K562 (cell line): ENCODE measurements around the gene FKBP15. TPM values are rescaled to one million over a fixed set of nuclear protein-coding genes. Genes with fewer than 3 reads are reported as not detected.

Source experiments
- ATAC-seq: fragments of 200-7000 bp; cut with Tn5 transposase; 3 replicates; pipeline ENCODE4 v1.9.1; 2020; ENCODE audit warnings: moderate library complexity
- BruUV-seq: library from RNA; stranded (reverse); fragments of 400-500 nt; replicated peaks from 2 replicates; lab custom pipeline; 2021; lab: Mats Ljungman, UMichigan
- CTCF ChIA-PET: fragments of 300-600 bp; formaldehyde crosslinking; extraction: SDS; loops from one replicate; lab custom pipeline; 2021; ENCODE audit warnings: low intra/inter-chr PET ratio; lab: Yijun Ruan, JAX
- POLR2A ChIA-PET: fragments of 300-600, 350-650 bp; sonication (Branson Sonifier 250); formaldehyde crosslinking; extraction: SDS; loops from one replicate; lab custom pipeline; 2021; ENCODE audit warnings: antibody characterized with exemption, inconsistent platforms; lab: Yijun Ruan, JAX
- DNase-seq, 4 experiments: peaks; one replicate each; pipeline versions ENCODE4 v3.0.0 to v3.0.0-alpha.2; 2011 to 2018; ENCODE audit warnings: low spot score in 3 of 4, mixed read lengths in 3 of 4; ENCODE audit errors: extremely low read depth in 1 of 4
- FAIRE-seq: peaks from 2 replicates; lab custom pipeline; 2011; peaks lifted over from hg19 to GRCh38; lab: Jason Lieb, UNC
- H2AFZ ChIP-seq: 2 replicates; pipeline ENCODE4 v1.6.0; 2011; ENCODE audit warnings: low read depth, low read length, control low read depth, inconsistent platforms
- H3K27ac ChIP-seq: fragments of 200-600 bp; 3 replicates; pipeline ENCODE4 v1.8.0; 2011; ENCODE audit warnings: low read depth, mild to moderate bottlenecking, control low read depth, inconsistent platforms, low read length, moderate library complexity, mixed read lengths; ENCODE audit errors: extremely low read depth
- H3K27me3 ChIP-seq, 2 experiments: fragments of 300-600 bp in 1 of 2; 2 replicates in 1 of 2; 3 replicates in 1 of 2; pipeline versions ENCODE4 v1.6.0 to v1.8.0; 2011; ENCODE audit warnings: inconsistent platforms in 2 of 2, low read length in 2 of 2, mild to moderate bottlenecking in 1 of 2, mixed read lengths in 1 of 2, moderate library complexity in 1 of 2; ENCODE audit not compliant: control insufficient read depth in 2 of 2, insufficient read depth in 2 of 2
- H3K36me3 ChIP-seq: fragments of 300-600 bp; 3 replicates; pipeline ENCODE4 v1.8.0; 2011; ENCODE audit warnings: mild to moderate bottlenecking, low read length, inconsistent platforms; ENCODE audit not compliant: control insufficient read depth, insufficient read depth
- H3K4me1 ChIP-seq, 2 experiments: fragments of 200-600 bp in 1 of 2; replicated peaks in 1 of 2; 2 replicates in 1 of 2; 3 replicates in 1 of 2; pipeline versions ENCODE4 v1.5.1 to v1.8.0; 2011; ENCODE audit warnings: inconsistent platforms in 2 of 2, low read length in 2 of 2, mild to moderate bottlenecking in 1 of 2, mixed read lengths in 1 of 2, moderate library complexity in 1 of 2; ENCODE audit not compliant: control insufficient read depth in 2 of 2, insufficient read depth in 2 of 2
- H3K4me2 ChIP-seq: 2 replicates; pipeline ENCODE4 v1.6.1; 2011; ENCODE audit warnings: low read length, control low read depth, inconsistent platforms, mixed read lengths; ENCODE audit not compliant: insufficient read depth
- H3K4me3 ChIP-seq: fragments of 200-600 bp; sonication (generic), shearing (Covaris generic); 2 replicates; pipeline ENCODE4 v1.5.1; 2016; ENCODE audit warnings: control low read depth, inconsistent platforms
- H3K79me2 ChIP-seq: fragments of 200-600 bp; 3 replicates; pipeline ENCODE4 v1.8.0; 2011; ENCODE audit warnings: low read length, inconsistent platforms; ENCODE audit not compliant: control insufficient read depth, insufficient read depth
- H3K9ac ChIP-seq, 2 experiments: 2 replicates each; pipeline versions ENCODE4 v1.6.0 to v1.6.1; 2011; ENCODE audit warnings: low read depth in 2 of 2, low read length in 2 of 2, control low read depth in 1 of 2, inconsistent platforms in 1 of 2, mild to moderate bottlenecking in 1 of 2, mixed read lengths in 1 of 2; ENCODE audit not compliant: insufficient read depth in 1 of 2
- H3K9me1 ChIP-seq: one replicate; pipeline ENCODE4 v1.6.0; 2011; ENCODE audit warnings: inconsistent platforms, mild to moderate bottlenecking, low read length, moderate library complexity; ENCODE audit not compliant: control insufficient read depth, insufficient read depth
- H3K9me3 ChIP-seq: replicated peaks from 2 replicates; pipeline ENCODE4 v1.5.1; 2011; ENCODE audit warnings: low read depth, low read length, inconsistent platforms; ENCODE audit not compliant: control insufficient read depth, insufficient read depth
- H4K20me1 ChIP-seq: replicated peaks from 2 replicates; pipeline ENCODE4 v1.6.1; 2011; ENCODE audit warnings: low read length, inconsistent platforms, mixed read lengths; ENCODE audit not compliant: control insufficient read depth, insufficient read depth
- CBX2 ChIP-seq: fragments of 200-600 bp; sonication (generic); IDR thresholded peaks from one replicate; pipeline ENCODE4 v1.6.1; 2012; ENCODE audit warnings: mild to moderate bottlenecking, low read length, inconsistent platforms; ENCODE audit not compliant: insufficient read depth, poor library complexity, severe bottlenecking
- SREBF2 ChIP-seq: sonication (generic); formaldehyde crosslinking; IDR thresholded peaks from 2 replicates; pipeline ENCODE4 v1.4.0; 2020; ENCODE audit warnings: mild to moderate bottlenecking, missing genetic modification reagents
- TOE1 ChIP-seq, 2 experiments: fragments of 450-650 bp in 1 of 2; sonication (generic) in 1 of 2; formaldehyde crosslinking in 1 of 2; IDR thresholded peaks; 2 replicates each; pipeline versions ENCODE4 v1.7.1 to v1.8.0; 2016 to 2022; ENCODE audit warnings: borderline replicate concordance in 2 of 2, mild to moderate bottlenecking in 2 of 2, antibody characterized with exemption in 1 of 2, inconsistent platforms in 1 of 2, low read depth in 1 of 2, missing genetic modification reagents in 1 of 2, moderate library complexity in 1 of 2
- WGBS: fragments of 100-300 bp; shearing (Covaris generic); methylation state at CpG from one replicate; pipeline ENCODE4 v1.1.6; 2016; ENCODE audit warnings: low coverage, mixed read lengths; ENCODE audit not compliant: insufficient coverage; ENCODE audit errors: missing lambda C conversion rate; 5-methylcytosine and 5-hydroxymethylcytosine counted together
- in situ Hi-C: fragments of 300-500 bp; cut with MboI; formaldehyde crosslinking; loops from 4 replicates; pipeline ENCODE4 v1.15.0; 2018; ENCODE audit warnings: inconsistent platforms, mixed read lengths
- intact Hi-C: fragments of 100-400 bp; cut with micrococcal nuclease; formaldehyde crosslinking; loops from 2 replicates; pipeline ENCODE4 v1.14.2; 2022
- polyA plus RNA-seq, 8 experiments: library from polyadenylated mRNA; depleted of rRNA in 4 of 8; stranded (reverse) in 5 of 8; unstranded in 3 of 8; fragments of >200 nt; fragmentation: Nextera tagmentation in 2 of 8; fragmentation: Illumina TruSeq in 1 of 8; extraction: Ambion mirVana in 2 of 8; extraction: Trizol in 1 of 8; gene quantifications; 2 replicates each; pipeline versions ENCODE4 v1.2.1 to v1.2.3, GENCODE V29; 2011 to 2014; ENCODE audit warnings: inconsistent platforms in 1 of 8, missing spikeins in 1 of 8
- total RNA-seq, 7 experiments: library from RNA; depleted of rRNA in 6 of 7; stranded (reverse); fragments of >200 nt in 6 of 7; fragmentation: Illumina TruSeq in 2 of 7; extraction: Trizol in 2 of 7; gene quantifications; 2 replicates each; pipeline versions ENCODE4 v1.2.1 to v1.2.3, GENCODE V29; 2011 to 2021; ENCODE audit warnings: low replicate concordance in 1 of 7
- TF ChIP-seq, protein P1 (sequence below): sonication (generic); formaldehyde crosslinking; IDR thresholded peaks from 2 replicates; pipeline ENCODE4 v1.8.0; 2023; ENCODE audit warnings: mild to moderate bottlenecking, missing genetic modification reagents
- TF ChIP-seq, protein P2 (sequence below): sonication (generic); formaldehyde crosslinking; IDR thresholded peaks from 2 replicates; pipeline ENCODE4 v1.8.1; 2023; ENCODE audit warnings: mild to moderate bottlenecking, missing genetic modification reagents
- TF ChIP-seq, protein P3 (sequence below): fragments of 450-650 bp; IDR thresholded peaks from 2 replicates; pipeline ENCODE4 v1.7.1; 2018; ENCODE audit warnings: mild to moderate bottlenecking, low read depth; ENCODE audit not compliant: partially characterized antibody
- TF ChIP-seq, protein P4 (sequence below): sonication (generic); formaldehyde crosslinking; IDR thresholded peaks from 2 replicates; pipeline ENCODE4 v1.4.0; 2020; ENCODE audit warnings: mild to moderate bottlenecking, missing genetic modification reagents

FKBP15 gene
- total and polyA plus RNA-seq, 9 of the 15 experiments (the other 6 are each of a cell fraction or from before 2014, with no cell fraction given), result 8.7 to 38.0 (median 18.9) TPM

DNA sequence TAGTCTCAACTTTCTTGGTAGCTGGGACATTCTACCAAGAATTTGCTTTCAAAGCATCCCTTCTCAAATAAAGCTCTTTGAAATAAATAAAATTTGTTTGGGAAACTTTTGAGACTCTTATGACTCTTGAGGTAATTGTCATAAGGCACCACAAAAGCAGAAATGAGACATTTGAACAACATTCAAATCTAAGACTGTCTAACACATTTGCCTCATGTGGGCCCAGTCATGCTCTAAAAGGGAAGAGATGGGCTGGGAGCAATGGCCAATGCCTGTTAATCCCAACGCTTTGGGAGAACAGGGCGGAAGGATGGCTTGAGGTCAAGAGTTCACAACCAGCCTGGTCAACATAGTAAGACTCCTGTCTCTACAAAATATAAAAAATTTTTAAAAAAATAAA, 43.8 kb downstream of the FKBP15 start:
- POLR2A ChIA-PET, result interaction anchor here (1.3 kb wide), 1 partner anchor 9 kb away, joined by 3 read pairs; no protein-coding TSS in a partner anchor
- Histone ChIP-seq H3K36me3 (peaks cover 91% of the 10 kb centered on the region), H2AFZ (no peak overlapping the region), H3K9me1 (no peaks in the 10 kb centered on the region), H3K9ac (no peak overlapping the region), H3K4me3 (no peak overlapping the region), H3K4me2 (no peak overlapping the region), H4K20me1 (no peaks in the 10 kb centered on the region), H3K27ac (no peak overlapping the region), H3K9me3 (no peaks in the 10 kb centered on the region), H3K4me1 (no peaks in the 10 kb centered on the region), H3K27me3 (no peaks in the 10 kb centered on the region), H3K79me2 (no peaks in the 10 kb centered on the region)
- ATAC-seq (no peak), FAIRE-seq (no peak), DNase-seq (no peak)
- intact Hi-C loops, result no loop called here
- BruUV-seq, result no TSS peak
- TF ChIP-seq, protein P1, sequence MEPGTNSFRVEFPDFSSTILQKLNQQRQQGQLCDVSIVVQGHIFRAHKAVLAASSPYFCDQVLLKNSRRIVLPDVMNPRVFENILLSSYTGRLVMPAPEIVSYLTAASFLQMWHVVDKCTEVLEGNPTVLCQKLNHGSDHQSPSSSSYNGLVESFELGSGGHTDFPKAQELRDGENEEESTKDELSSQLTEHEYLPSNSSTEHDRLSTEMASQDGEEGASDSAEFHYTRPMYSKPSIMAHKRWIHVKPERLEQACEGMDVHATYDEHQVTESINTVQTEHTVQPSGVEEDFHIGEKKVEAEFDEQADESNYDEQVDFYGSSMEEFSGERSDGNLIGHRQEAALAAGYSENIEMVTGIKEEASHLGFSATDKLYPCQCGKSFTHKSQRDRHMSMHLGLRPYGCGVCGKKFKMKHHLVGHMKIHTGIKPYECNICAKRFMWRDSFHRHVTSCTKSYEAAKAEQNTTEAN (CRISPR knock-in tag), result no peak
- TF ChIP-seq SREBF2 (CRISPR knock-in tag) (no peak), TOE1 (IDR thresholded peaks at IDR 0.05; ENCODE audit: borderline replicate concordance) (no peak), TOE1 (CRISPR knock-in tag; IDR thresholded peaks at IDR 0.05; ENCODE audit: borderline replicate concordance, low read depth) (no peak), CBX2 (no peak)
- TF ChIP-seq, protein P2, sequence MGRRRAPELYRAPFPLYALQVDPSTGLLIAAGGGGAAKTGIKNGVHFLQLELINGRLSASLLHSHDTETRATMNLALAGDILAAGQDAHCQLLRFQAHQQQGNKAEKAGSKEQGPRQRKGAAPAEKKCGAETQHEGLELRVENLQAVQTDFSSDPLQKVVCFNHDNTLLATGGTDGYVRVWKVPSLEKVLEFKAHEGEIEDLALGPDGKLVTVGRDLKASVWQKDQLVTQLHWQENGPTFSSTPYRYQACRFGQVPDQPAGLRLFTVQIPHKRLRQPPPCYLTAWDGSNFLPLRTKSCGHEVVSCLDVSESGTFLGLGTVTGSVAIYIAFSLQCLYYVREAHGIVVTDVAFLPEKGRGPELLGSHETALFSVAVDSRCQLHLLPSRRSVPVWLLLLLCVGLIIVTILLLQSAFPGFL, result no peak
- TF ChIP-seq, protein P3, sequence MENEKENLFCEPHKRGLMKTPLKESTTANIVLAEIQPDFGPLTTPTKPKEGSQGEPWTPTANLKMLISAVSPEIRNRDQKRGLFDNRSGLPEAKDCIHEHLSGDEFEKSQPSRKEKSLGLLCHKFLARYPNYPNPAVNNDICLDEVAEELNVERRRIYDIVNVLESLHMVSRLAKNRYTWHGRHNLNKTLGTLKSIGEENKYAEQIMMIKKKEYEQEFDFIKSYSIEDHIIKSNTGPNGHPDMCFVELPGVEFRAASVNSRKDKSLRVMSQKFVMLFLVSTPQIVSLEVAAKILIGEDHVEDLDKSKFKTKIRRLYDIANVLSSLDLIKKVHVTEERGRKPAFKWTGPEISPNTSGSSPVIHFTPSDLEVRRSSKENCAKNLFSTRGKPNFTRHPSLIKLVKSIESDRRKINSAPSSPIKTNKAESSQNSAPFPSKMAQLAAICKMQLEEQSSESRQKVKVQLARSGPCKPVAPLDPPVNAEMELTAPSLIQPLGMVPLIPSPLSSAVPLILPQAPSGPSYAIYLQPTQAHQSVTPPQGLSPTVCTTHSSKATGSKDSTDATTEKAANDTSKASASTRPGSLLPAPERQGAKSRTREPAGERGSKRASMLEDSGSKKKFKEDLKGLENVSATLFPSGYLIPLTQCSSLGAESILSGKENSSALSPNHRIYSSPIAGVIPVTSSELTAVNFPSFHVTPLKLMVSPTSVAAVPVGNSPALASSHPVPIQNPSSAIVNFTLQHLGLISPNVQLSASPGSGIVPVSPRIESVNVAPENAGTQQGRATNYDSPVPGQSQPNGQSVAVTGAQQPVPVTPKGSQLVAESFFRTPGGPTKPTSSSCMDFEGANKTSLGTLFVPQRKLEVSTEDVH, result no peak
- TF ChIP-seq, protein P4, sequence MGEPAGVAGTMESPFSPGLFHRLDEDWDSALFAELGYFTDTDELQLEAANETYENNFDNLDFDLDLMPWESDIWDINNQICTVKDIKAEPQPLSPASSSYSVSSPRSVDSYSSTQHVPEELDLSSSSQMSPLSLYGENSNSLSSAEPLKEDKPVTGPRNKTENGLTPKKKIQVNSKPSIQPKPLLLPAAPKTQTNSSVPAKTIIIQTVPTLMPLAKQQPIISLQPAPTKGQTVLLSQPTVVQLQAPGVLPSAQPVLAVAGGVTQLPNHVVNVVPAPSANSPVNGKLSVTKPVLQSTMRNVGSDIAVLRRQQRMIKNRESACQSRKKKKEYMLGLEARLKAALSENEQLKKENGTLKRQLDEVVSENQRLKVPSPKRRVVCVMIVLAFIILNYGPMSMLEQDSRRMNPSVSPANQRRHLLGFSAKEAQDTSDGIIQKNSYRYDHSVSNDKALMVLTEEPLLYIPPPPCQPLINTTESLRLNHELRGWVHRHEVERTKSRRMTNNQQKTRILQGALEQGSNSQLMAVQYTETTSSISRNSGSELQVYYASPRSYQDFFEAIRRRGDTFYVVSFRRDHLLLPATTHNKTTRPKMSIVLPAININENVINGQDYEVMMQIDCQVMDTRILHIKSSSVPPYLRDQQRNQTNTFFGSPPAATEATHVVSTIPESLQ, result no peak
- in situ Hi-C loops, result no loop called here
- WGBS, result 100% methylated on average over 2 of the region's 2 CpGs
- CTCF ChIA-PET, result no interaction called here
